ENCODE data around the gene ZFAND3.

The ZFAND3 gene

DNA sequence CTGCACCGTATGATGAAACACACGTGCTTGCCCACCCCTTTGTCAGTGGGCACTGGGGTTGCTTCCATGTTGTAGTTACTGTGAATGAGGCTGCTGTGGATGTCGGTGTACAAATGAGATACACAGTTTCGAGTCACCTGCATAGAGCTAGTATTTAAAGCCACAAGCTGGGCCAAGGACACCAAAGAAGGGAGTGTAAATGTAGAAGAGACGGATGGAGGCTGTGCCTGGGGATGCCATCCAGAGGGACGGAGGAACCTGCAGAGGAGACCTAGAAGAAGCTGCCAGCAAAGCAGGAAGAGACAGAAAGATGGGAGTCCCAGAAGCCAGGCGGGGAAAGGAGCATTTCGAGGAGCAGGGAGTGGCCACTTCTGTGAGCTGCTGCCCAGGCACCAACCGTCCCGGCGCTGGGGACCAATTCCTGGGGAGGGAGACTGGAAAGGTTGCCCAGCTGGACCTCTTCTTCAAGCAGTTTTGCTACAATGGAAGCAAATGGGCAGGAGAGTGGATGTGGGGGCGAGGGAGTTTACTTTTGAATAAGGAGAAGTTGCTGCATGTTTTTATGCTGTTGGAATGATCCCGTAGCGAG is 339.3 kb downstream of the ZFAND3 start:
- no peak for FAIRE-seq

DNA sequence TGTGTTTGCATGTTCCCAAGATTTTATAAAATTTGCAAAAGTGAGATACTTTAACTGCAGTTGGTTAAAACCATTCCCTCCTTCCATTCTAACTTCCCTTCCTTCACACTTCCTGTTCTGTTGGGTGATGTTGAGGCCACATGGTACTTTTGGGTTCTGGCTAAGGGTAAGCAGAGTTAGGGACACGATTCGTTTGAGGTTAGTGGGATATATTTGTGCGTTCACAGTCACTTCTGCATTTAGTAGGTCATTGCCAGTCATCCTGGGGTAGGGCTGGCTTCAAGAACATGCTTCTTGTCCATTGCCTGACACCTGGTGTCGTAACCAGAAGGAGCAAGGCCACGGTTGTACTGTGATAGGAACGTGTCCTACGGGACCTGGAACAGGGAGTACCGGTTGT is 340.1 kb downstream of the ZFAND3 start:
- FAIRE-seq: no peak

DNA sequence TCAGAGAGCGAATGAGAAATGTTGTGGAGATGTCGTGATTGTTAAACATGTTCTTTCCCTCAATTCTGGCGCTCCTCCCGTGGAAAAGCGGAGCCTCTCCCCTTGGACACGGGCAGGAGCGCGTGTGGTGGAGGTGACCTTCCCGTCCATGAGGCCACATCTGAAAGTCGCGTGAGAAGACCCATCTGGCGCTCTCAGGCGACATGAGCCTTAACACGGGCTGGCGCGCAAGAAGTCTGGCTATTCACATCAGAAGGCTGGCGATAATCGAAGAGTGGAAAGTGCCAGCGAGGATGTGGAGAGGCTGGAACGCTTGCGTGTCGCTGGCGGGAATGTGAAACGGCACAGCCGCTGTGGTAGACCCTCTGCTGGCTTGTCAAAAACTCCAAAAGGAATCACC is 341.3 kb downstream of the ZFAND3 start:
- no peak for FAIRE-seq

DNA sequence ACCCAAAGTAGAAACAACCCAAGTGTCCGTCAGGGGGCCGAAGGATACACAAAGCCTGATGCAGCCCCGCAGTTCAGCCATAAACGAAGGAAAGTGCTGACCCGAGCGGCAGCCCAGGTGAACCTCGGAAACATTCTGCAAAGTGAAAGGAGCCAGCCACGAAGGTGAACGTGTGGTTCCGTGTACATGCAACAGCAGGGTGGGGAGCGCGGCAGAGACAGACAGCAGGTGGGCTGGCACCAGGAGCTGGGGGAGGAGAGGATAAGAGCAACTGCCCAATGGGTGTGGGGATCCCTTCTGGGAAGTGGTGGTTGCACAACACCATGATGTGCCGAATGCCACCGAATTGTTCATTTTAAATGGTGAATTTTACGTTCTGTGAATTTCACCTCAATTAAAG is 341.8 kb downstream of the ZFAND3 start:
- no peak for FAIRE-seq

DNA sequence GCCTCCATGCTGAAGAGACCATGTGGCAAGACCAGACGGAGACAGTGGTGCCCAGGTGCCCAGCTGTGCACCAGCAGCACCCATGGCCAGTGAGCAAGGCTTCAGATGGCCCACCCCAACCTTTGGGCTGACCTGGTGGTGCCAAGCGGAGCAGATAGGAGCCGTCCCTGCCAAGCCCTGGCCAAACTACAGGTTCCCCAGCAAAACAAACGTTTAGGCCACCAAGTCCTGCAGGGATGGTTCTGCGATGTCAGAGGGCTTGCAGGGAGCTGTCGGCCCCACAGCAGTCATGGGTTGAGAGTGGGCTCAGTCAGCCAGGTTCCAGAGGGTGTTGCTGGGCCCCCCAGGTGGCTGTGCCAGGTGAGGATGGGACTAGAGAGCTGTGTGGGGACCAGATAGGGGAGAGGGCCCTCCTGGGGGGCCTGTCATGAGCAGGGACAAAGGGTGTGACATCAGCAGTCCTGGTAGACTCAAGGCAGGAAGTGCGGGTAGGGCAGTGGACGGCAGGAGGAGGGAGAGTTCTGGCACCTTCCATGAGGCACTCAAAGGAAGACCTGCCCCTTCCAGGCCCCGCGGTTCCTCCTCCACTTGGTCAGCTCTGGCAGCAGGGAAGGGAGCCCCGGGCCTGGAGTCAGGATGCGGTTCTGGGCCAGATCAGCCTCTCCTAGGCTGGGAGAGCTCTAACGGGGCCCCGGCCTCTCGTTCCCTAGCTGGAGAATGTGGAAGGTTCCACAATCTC is 342.4 kb downstream of the ZFAND3 start:
- FAIRE-seq: no peak

DNA sequence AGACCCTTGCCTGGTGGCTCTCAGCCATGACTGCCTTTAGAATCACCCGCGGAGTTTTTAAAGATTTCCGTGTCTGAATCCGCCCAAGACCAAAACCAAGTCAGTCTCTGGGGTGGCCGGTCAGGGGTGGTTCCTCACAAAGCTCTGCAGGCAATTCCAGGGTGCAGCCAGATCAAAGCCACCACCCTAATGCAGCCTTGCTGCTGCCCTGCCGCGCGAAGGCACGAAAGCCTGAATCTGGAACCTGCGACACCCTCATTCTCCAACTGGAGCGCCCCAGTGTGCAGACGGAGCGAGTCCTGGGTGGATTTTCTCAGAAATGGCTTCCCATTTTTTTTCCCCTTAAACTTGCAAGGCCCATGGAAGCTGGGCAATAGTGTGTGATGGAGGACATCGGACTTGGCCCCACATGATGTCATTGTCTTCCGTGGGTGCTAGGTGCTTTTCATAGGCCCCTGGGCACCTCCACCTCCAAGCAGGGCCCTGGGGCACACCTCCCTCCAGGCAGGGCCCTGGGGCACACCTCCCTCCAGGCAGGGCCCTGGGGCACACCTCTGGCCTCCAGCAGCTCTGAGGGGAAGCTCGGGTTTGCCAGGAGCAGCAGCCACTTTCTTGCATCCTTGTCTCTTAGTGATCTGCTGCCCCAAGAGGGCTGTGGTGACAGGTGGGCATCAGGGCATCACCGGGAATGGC is 343.1 kb downstream of the ZFAND3 start:
- FAIRE-seq: no peak

DNA sequence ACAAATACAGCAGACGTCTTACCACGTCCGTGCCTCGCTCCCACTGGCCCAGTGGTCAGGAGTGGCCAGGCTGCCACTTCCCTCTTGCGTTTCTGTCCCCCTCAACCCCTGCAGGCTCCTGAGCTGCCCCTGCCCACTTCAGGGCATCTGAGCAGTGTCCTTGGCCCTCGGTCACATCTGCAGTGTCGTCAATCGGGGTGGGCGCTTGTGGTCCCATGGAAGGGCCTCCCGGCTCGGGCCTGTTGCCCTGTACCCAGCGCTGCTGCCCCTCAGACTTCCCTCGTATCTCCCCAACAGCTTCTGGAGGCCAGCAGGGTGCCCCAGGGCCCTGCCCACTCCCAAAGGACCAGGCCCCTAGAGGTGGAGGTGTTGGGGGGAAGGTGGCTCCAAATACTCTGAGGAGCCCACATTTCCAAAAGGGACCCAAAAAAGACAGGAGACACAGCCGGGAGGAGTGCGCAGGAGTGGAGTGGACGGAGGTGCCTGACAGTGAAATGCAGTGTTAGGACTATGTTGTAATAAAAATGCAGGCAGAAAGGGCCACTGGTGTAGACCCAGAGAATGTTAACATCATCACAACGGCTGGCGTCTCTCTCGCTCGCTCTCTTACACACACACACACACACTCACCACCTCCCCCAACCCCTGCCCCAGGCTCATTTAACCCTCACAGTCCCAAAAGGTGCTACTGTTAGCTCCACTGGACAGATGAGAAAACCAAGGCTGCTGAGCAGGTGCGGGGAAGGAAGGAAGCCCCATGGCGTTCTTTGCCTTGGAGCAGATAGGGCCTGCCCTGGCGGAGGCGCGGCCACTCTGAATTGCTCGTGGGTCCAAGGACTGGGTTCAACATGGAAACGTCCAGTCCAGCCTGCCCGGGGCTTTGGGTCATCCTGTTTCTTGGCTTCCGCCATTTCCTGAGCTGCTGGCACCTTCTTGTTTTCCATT is 343.9 kb downstream of the ZFAND3 start:
- FAIRE-seq: no peak

DNA sequence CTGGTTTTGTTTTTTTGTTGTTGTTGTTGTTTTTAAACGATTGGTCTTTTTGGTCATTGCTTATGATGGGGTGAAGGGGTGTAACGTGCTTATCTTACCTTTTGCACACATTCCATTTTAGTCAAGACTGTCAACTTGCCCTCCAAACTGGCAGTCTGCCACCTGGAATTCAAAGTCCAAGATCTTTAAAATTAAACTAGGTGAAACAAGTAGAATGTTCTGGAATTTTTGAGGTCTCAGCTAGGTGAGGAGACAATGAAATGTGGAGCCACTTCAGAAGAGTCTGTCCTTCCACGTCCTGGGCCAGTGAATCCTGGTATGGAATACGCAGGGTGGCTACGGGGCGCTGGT is 344.6 kb downstream of the ZFAND3 start:
- no peak for FAIRE-seq

DNA sequence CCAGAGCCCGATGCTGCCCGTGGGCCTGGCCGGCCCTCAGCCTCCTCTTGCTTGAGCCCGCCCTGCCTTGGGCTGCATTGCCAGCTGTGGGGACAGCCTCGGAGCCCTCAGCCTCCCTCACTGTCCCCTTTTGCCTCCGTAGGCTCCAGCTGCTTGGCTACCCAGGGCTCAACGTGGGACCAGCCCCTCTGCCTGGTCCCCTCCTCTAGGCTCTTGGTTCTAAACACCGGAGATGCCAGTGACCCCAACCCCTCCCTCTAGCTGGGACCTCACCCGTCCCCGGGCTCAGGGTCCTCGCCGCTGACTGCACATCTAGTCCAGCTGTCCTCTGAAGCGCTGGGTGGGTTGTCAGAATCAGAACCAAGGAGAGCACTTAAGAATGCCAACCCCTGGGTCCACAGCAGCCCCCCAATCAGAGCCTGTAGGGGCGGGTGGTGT is 345.2 kb downstream of the ZFAND3 start:
- FAIRE-seq: no peak

DNA sequence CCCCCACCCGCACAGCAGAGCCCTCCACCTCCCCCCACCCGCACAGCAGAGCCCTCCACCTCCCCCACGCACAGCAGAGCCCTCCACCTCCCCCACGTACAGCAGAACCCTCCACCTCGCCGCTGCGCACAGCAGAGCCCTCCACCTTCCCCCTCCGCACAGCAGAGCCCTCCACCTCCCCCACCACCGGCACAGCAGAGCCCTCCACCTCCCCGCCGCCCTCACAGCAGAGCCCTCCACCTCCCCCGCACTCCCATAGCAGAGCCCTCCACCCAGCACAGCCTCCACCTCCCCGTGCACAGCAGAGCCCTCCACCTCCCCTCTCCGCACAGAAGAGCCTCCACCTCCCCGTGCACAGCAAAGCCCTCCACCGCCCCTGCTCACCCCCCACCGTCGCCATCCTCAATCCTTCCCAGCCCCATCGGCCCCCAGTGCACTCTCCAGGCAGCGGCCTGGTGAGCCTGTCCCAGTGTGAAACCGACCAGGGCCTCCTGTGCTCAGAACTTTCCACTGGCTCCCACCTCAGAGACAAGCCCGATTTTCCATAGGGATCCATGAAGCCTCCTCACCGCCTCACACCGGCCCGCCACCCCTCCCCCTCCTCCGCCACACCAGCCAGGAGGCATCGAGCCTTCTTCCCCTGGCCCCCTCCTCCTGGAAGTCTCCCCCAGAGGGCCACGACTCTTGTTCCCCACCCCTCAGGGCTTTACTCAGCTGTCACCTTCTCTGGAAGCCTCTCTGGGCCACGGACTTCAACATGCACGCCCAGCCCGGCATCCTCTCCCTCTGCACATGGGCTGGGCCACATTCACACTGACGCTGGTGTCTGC is 347.1 kb downstream of the ZFAND3 start:
- FAIRE-seq: no peak

DNA sequence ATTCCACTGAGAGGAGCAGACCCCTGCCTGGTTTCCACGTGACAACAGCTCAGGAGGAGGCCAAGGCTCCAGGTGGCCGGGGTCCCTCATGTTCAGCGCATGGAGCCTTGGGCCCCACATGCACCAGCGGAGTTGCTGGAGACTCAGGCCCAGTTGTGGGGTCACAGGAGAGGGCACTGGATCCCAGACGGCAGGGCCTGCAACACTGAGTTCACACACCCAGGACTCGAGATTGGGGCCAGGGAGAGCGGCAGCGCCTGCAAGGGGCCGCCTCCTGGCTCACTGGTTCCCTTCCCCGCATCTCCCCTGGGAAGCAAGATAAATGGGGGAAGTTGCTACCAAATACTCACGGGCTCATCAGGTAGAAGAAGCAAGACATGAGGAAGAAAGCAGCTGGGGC is 348.1 kb downstream of the ZFAND3 start:
- FAIRE-seq: no peak

DNA sequence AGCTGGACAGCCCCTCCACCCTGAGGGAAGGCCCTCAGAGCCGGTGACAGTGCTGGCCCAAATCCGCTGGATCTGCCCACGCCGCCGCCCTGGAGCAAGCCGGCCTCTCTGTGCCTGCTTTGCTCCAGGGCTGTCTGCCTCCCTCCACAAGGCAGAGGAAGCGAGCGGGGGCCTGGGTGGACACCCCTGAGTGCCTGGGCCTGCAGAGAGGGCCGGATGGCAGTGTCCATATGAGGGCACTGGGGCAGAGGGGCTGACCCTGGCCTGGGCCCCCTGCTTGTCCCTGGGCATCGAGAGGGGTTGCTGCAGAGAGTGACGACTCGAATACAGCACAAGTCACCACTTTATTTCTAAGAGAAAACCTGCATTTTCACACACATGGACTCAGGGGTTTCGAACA is 348.6 kb downstream of the ZFAND3 start:
- FAIRE-seq: no peak

DNA sequence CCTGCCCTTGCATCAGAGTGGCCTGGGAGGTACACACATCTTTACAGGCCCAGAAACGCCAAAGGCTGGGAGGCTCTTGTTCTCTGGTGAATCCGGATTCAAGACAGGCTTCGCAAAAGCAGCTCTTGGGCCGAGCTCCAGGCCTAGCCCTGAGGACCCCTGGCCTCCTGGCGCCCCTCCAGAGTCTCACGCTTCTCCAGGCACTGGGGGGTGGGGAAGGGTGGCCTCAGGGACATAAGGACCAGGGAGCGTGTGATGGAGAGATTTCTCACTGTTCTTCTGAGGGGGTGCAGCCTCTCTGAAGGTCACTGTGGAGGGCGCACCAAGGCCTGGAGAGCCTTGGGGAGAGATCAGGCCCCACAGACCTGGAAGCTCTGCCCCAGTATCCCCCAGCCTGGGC is 349.2 kb downstream of the ZFAND3 start:
- no peak for FAIRE-seq

DNA sequence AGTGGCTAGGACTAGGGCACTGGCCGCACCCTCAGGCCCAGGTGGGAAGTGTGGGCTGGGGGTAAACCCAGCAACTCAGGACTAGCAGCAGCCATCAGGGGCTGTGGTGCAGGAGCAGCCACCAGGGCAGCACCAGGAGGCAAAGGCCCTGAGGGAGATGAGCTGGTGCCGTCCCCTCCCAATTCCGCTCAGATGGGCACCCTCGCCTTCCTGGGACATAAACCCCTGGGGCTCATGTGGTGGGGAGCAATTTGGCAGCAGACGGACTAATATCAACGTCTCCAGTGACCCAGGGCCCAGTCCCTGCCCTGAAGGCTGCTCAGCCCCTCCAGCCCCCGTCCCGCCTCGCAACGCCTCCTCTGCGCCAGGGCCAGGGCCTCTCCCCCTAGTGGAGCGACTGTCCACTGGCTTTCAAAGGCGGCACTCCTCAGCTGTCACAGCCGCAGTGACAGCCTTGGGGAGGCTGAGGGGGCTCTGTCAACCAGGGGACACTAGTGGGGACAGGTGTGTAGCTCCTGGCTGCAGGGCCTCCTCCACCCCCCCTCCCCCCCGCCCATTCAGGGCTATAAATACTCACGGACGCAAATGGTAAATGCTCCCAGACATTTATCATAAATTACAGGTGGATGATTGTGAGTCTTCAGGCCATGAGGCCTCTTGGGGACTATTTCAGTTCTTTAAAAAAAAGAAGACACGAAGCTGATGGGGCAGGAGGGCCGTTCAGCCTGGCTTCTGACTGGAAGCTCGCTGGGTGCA is 349.9 kb downstream of the ZFAND3 start:
- no peak for FAIRE-seq

DNA sequence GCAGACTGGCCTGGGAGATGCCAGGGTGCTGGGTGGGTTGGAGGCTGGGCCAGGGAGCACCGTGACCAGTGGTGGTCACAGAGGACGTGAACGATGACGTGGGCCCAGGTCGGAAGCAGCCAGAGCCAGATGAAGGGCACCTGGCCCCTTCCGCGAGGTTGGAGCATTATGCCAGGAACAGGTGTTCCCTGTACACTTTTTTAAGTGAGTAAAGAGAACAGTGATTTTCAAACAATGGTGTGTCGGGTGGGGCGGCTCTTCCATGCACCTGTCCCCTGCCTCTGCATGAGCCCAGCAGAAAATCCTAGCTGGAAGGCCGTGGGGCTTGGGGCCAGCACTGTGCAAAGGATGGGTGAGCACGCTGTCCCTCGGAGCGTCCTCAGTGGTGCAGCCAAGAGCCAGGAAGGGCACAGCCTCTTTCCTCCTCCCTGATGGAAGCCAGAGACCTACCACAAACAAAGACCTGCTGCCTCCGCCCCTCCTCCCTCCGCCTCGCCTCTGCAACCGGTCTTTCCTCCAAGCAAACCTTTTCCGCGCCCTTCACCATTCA is 350.5 kb downstream of the ZFAND3 start:
- FAIRE-seq: no peak

DNA sequence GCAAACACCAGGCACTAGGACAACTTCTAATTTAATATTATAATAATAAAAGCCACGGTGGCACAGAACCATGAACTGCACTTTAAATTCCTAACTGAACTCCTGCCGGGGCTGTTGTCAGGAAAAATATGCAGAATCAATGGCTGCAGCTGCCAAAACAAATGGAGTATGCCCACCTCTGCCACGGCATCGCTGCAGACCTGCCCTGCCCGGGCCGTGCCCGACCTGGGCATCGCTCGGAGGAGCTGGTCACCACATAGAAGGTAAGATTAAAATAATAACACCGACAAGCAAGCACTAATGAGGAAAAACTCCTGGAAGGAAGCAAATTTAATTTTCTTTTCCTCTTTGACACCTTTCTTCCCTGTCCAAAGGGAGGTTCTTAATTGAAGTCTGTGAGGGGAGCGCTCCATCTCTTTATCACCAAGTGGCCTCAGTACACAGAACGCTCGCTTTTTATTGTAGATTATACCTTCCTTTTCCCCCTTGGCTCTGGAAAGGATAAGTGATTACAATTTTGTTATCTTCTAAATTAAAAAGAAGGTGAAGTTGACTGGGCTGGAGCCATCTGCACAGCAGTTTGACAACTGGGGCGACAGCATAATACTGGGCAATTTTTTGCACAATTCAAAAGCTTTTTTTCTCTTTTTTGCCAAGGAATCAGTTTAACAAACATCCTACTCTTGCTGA is 351.3 kb downstream of the ZFAND3 start:
- no peak for FAIRE-seq

DNA sequence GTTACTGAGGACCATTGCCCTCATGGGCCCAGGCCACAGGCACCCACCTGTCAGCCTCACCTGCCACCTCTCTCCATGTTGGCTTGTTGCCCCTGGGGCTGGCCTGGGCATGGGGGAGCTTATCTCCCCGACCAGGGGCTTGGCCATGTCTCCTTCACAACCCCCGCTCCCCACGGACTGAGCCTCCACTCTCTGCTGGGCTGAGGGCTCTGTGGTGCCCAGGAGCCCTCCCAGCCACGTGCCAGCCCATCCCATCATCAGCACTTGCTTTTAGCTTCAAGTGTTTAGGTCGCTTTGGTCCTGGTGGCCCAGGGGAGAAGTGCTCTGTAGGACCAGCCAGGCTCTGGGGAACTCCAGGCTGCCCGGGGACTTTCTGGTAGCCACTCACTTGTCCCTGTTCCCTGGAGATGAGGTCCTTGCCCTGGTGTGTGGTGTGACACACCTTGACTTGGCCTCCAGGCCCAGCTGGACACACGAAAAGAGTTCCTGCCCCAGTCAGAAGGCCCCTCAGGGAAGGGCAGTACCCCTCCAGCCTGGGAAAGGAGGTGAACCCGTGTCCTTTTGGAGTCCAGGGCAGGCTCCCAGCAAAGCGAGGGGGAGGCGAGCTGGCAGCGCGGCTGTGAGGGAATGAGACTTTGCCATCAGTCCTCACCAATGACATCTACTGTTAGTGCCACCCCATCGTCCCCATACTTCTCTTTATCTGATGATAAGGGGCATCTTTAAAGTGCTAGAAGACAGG is 352.6 kb downstream of the ZFAND3 start:
- FAIRE-seq: no peak

DNA sequence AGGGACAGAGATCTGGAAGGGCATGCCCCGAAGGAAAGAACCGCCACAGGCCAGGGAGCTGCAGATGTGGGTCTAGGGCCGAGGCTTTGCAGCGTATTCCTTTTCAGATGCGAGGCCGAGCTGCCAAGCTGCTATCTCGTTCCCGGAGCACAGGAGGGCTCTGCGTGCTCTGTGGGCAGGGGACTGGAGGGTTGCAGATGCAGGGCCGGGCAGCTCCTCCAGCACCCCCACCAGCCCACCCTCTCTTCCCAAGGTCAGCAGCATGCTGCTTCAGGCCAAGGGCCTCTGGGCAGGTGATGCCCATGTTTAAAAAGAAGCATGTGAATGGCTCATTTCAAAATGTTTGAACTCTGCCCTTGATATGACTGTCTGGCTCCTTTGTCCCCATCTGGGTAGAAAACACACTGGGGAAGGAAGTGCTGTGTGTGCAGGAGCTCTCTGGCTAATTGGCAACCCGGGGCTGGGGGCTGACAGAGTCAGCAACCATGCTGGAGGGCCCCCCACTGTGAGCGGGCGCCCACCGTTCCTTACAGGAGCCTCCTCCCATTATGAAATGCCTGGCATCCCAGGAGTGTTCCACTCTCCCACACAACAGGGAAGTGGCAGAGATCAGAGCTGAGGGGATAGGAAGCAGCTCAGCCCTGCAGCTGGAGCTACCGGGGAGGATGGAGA is 353.3 kb downstream of the ZFAND3 start:
- no peak for FAIRE-seq

DNA sequence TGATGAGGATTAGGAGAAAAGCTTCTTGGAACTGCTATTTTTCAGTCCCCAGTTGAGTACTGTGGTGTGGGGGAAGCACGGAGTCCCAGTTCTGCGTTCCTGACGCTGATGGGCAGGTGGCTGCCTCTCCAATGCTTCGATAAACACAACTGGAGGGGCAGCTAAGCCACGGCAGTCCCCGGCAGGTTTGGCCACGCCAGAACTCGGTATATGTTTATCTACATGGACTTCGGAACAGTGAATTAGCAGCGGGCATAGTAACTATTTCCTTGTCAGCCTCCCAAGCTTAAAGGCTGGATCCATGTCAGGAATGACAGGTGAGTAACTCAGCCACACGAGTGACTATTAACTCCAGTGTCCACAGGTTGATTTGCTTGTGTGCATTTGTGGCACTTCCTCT is 354.4 kb downstream of the ZFAND3 start:
- no peak for FAIRE-seq
